ENCODE data around the gene SHB.

DNA sequence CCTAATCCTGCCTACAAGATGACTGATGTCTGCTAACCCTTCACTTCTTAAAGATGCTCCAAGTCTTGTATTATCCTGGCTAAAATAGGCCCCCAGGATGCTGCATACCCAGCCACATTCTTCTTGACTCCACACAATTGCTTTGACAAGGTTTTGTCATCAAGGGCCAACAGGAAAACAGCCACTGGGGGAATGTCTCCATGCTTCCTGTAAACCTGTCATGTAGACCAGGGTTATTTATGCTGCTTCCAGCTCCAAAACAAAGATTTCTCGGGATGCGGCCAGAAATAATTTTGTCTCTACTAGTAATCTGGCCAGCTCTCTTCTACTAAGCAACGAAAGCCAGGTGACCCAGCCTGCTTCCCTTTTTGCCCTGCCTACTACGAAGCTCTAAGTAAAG is 53.8 kb downstream of the SHB start:
- TF ChIP-seq ZFX (CRISPR knock-in tag; IDR thresholded peaks at IDR 0.05; ENCODE audit: low read depth) (no peak), NFYB (CRISPR knock-in tag; IDR thresholded peaks at IDR 0.05) (no peak), SATB2 (CRISPR knock-in tag; IDR thresholded peaks at IDR 0.05) (no peak), TCF7L2 (IDR thresholded peaks at IDR 0.05; ENCODE audit: low read depth, low read length) (no peak)
- TF ChIP-seq, protein P1, sequence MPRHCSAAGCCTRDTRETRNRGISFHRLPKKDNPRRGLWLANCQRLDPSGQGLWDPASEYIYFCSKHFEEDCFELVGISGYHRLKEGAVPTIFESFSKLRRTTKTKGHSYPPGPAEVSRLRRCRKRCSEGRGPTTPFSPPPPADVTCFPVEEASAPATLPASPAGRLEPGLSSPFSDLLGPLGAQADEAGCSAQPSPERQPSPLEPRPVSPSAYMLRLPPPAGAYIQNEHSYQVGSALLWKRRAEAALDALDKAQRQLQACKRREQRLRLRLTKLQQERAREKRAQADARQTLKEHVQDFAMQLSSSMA (CRISPR knock-in tag; IDR thresholded peaks at IDR 0.05) = no peak

All from HepG2 (cell line).